NCI-H82 (cell line): ENCODE data around the gene SHROOM4.

Experiments used
- DNase-seq: peaks from one replicate; lab custom pipeline; 2025; lab: John Stamatoyannopoulos, UW

SHROOM4 gene, protein sequence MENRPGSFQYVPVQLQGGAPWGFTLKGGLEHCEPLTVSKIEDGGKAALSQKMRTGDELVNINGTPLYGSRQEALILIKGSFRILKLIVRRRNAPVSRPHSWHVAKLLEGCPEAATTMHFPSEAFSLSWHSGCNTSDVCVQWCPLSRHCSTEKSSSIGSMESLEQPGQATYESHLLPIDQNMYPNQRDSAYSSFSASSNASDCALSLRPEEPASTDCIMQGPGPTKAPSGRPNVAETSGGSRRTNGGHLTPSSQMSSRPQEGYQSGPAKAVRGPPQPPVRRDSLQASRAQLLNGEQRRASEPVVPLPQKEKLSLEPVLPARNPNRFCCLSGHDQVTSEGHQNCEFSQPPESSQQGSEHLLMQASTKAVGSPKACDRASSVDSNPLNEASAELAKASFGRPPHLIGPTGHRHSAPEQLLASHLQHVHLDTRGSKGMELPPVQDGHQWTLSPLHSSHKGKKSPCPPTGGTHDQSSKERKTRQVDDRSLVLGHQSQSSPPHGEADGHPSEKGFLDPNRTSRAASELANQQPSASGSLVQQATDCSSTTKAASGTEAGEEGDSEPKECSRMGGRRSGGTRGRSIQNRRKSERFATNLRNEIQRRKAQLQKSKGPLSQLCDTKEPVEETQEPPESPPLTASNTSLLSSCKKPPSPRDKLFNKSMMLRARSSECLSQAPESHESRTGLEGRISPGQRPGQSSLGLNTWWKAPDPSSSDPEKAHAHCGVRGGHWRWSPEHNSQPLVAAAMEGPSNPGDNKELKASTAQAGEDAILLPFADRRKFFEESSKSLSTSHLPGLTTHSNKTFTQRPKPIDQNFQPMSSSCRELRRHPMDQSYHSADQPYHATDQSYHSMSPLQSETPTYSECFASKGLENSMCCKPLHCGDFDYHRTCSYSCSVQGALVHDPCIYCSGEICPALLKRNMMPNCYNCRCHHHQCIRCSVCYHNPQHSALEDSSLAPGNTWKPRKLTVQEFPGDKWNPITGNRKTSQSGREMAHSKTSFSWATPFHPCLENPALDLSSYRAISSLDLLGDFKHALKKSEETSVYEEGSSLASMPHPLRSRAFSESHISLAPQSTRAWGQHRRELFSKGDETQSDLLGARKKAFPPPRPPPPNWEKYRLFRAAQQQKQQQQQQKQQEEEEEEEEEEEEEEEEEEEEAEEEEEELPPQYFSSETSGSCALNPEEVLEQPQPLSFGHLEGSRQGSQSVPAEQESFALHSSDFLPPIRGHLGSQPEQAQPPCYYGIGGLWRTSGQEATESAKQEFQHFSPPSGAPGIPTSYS (N-terminal part only)

DNA sequence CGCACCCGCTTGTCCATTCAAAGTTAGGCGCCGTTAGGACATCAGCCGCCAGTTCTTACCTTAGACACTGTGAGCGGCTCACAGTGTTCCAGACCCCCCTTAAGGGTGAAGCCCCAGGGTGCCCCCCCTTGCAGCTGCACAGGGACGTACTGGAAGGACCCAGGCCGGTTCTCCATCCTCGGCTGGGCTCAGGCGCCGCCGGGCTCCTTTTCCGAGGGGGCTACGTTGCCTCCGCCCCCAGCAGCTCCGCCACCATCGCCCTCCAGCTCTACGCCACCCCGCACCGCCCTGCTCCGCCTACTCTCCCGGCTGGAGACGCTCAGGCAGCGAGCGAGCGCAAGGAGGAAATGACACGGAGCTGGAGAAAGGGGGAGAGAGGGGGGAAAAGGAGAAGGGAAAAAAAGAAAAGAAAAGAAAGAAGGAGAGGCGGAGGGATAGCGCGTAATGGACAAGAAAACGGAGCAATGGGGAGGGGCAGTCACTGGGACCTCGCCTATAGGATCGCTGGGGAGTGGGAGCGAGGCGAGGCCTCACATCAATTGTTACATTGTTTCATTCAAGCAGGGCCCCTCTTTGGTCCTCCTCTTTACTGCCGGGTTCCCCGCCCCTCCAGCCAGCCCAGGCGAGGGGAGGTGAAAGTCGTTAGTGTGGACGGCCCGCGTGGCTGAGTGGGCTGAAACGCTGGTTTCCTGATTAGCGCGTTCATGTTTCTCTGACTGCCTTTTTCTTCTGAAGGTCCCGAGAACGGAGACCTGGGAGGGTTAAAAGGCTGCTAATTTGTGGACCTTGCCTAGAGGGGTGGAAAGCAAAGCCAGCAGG is at the start of gene SHROOM4:
TSS of gene SHROOM4 (minus strand) at position 352 of the 819 bp plus-strand sequence. CDS start at position 176, 176 bp downstream.
- DNase-seq = no peak

- DNase-seq = no peak
Observed at GRCh38 chrX:50863471-50863870, 49.5 kb upstream of the SHROOM4 start.

GRCh38 chrX:50860518-50860917 is 46.5 kb upstream of the SHROOM4 start:
- DNase-seq = no peak

- DNase-seq = no peak
Observed at GRCh38 chrX:50858548-50858947, 44.6 kb upstream of the SHROOM4 start.

DNA sequence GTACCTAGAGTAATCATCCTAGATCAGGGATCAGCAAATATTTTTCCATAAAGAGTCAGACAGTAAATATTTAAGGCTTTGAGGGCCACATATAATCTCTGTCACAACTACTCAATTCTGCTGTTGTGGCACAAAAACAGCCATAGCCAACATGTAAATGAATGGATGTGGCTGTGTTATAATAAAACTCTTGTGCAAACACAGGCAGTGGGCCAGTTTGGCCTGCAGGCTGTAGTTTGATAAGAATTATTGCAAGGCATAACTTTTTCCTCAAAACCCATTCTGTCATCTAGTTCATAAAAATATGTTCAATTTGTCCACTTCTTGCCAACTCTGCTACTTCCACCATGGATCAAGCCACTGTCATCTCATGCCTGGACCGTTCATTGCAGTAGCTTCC is 39.4 kb upstream of the SHROOM4 start:
- no peak for DNase-seq

GRCh38 chrX:50852524-50852923 is 38.5 kb upstream of the SHROOM4 start:
- DNase-seq = no peak

DNA sequence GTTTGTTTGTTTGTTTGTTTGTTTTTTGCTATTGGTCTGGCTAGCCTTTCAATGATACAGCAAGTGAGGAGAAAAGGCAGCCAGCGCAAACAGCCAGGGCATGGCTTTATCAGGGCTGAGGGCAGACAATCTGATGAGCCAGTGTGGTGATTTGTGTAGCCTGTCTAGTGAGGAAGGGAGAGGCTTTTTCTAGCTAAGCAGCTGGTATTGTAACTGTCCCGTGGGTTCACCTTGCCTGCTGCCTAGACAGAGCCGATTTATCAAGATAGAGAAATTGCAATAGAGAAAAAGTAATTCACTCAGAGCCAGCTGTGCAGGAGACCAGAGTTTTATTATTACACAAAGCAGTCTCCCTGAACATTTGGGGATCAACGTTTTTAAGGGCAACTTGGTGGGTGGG is 28.2 kb upstream of the SHROOM4 start:
- no peak for DNase-seq

GRCh38 chrX:50839730-50840129 is 25.7 kb upstream of the SHROOM4 start:
- DNase-seq = no peak

DNA sequence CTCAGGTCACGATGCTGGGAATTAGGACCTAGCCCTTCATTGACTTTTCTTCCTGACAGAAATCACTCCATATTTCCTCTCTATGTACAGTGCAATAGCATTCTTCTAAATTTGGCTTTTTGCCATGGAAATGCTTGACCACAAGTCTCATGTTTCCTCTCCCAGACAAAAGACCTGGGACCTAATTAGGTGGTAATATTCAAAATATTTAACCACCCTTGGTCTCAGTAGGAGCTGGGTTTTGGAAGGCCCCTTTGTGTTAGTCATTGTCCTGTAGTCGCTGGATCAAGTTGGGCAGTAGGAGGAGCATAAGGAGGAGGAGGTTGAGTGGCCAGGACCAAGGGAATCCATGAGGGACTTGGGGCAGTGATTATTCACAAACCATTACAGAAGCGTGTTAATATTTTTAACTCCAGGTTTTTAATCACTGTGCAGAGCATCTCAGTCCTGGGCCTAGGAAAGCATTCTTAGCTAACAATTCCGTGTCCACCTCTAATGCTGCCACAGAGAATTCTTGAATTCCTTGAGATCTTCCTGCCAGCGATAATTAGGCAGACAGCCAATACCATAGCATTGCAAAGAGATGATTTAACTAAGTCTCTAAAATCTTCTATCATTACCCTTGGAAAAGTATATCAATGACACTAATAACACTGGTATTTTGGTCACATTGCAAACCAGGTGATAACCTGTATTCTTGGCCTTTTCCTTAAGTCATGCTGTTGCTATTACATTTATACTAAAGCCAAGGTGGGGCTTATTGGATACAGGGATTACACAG is 25.0 kb upstream of the SHROOM4 start:
- DNase-seq = no peak

DNA sequence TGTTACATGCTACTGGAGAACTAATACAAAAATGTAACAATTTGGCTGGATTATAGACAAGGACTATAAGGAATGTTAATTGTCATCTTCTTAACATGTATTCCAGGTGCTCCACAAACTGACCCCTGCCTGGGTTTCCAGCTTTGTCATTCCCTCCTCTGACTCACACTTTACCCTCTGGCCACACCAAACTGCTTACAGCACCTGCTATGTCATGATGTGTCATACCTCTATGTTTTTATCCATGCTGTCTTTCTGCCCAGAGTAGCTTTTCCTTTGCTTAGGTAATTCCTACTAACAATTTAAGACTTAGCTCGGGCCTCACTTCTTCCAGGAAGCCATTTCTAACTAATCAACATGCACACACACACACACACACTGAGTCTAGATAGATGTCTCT is 14.0 kb upstream of the SHROOM4 start:
- no peak for DNase-seq

- DNase-seq = no peak
Observed at GRCh38 chrX:50825825-50826224, 11.8 kb upstream of the SHROOM4 start.

- DNase-seq = no peak
Observed at GRCh38 chrX:50818986-50819385, 5.0 kb upstream of the SHROOM4 start.

DNA sequence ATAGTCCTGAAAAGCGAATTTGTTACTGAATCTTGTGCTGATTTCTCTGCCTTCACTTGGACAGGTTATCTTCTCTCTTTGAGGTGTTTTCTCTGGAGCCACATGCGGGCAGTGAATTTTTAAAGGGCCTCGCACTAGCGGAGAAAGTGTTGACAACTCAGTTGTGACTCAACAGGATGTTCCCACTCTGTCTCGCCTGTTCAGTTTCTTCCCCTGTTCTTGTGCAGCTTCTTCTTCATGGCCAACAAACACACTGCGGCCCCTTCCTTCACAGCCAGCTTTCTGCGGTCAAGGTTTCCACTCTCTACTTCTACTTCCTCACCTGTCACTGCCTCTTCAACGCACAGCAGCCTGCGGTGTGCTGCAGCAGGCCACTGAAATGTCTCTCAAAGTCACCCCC is 1.1 kb upstream of the SHROOM4 start:
- DNase-seq = no peak

DNA sequence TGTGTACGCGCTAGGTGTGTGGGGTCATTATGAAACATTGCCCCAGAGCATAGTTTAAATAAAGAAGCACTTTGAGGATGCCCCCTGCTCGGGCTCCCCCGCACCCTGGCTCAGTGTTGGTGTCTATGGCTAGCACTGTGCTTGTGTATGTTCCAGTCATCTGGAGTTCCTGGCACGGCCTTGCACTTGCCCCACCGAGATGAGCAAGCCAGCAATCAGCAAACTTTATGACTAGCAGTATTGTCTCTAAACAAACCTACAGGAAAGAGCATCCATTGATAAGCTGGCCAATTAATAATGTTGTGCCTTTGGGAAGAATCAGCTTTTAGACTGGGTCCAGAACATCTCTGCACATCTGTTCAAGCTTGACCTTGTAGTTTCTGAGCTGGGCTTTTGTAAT is 707 bp upstream of the SHROOM4 start:
- DNase-seq = no peak

DNA sequence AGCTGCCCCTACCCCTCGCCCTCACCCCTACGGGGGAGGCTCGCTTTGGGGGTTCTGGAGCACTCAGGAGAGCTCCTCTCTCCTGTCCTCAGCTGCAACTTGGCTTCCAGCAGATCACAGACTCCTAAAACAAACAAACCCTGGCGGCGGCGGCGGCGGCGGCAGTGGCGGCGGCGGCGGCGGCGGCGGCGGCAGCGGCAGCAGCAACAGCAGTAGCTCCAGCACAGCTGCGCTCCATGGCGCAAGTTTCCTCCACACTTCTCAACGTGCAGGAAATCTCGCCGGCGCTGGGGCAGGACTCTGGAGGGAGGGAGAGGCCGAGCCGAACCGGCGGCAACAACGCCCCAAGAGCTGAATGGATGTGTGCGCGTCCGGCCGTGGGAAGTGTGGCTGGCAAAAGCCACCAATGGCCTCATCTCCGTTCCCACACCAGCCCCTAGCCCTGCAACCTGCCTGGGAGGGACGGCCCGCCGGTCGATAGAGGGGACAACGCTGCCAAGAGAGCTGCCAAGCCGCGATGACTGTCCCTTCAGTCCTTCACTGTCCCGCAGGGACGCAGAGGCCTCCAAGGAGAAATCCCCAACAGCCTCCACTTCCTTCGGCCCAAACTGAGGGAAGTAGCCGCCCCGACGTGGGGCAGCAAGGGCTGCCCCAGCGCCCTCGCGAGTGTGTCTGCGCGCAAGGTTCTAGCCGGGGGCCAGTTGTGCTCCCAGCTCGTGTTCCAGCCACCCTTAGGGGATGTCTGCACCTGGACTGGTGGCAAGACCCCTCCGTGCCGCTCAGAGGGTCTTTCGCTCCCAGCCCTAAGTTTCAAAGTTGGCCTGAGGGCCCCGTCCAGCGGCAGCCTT is 775 bp downstream of the SHROOM4 start:
- no peak for DNase-seq

GRCh38 chrX:50805276-50805675 is 8.7 kb downstream of the SHROOM4 start:
- DNase-seq = no peak

DNA sequence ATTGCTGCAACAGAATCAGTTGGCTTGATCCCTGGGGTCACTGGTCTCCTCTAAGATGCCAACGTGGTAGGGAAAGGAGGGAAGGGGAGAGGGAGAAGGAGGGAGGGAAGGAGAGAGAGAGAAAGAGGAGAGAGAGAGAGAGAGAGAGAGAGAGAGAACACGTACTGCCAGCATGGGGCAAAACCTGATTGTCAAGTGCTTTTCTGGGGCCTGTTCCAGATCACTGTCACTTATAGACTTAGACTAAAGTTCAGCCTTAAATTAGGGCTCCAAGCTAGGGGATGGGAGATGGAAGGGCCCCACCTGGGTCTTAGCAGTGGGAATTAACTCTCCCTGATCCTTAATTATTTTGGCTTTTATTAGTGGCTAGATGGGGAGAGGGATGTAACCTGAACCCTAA is 12.9 kb downstream of the SHROOM4 start:
- DNase-seq = peak; percentile 18

- DNase-seq = no peak
Observed at GRCh38 chrX:50799531-50799961, 14.4 kb downstream of the SHROOM4 start.

DNA sequence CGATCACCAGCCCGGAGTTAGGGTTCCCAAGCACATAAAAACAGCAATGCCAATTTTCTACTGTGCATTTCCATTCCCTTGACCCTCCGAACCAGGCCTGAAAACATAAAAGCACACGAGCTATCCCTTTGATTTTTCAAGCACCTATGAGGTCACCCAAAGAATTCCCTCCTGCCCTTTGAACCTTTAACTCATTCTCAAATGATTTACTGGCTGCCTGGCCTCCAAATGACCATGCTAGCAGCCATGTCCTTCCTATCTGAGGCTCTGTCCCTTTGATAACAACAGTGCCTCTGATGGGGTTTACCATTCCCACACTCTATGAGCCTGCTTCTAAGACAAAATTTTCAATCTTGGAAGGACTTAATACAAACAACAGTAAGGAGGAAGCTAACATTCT is 15.2 kb downstream of the SHROOM4 start:
- DNase-seq = no peak

- DNase-seq = no peak
Observed at GRCh38 chrX:50787099-50787498, 26.9 kb downstream of the SHROOM4 start.
